HG03575 (cell line): ENCODE results near the gene OR8K1.

Source experiments
- ATAC-seq: cut with Tn5 transposase; IDR thresholded peaks from one replicate; pipeline ENCODE4 v1.9.1; 2021; ENCODE audit not compliant: unreplicated experiment, insufficient number of reproducible peaks, low FRiP score; ENCODE audit errors: extremely low read depth

The OR8K1 gene

DNA sequence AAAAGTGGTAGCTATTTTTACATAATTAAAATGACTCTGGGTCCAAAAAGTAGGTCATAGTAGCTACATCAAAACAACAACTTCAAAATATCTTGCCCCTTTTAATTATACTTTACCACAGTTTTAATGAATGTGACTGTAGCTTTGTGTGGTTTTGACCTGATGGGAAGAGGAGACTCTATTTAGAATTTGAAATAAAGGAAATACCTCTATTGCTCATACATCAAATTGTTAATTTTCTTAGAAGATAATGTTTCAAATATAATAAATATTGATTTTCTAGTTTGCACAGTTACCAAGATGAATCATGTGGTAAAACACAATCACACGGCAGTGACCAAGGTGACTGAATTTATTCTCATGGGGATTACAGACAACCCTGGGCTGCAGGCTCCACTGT lies at the start of gene OR8K1:
TSS of gene OR8K1 (plus strand) at position 301 of the 400 bp plus-strand sequence. CDS start at position 301, 0 bp downstream.
- no peak for ATAC-seq

DNA sequence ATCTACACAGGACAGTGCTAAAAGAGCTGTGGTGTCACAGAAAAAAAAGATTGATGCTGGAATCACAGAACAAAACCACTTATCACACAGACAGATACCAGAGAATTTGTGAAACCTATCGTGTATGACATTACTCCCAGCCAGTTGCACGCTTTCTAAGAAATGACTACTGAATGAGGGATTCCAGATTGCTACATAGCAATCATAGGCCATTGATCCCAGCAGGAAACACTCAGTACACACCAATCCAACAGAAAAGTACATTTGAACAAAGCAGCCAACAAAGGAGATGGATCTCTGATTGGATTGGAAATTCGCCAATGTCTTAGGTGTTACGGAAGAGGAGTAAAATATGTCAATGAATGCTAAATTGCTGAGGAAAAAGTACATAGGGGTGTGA lies 48.9 kb upstream of the OR8K1 start:
- ATAC-seq, result no peak

DNA sequence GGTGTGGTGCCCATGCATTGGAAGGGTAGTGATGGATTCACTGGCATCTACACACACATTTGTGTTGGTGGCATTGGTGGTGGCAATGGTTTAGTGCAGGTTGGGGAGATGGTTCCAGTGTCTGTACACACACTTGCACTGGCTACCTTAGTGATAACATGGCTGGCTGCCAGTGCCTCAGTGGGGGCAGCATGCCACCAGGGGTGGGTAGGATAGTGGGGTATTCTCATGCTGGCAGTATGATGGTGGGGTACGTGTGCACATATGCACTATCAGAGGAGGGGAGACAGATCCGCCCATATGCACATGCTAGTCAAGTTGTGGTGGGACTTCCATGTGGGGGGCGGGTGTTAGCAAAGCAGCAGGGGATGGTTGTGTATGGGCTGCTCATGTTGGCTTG lies 38.0 kb upstream of the OR8K1 start:
- no peak for ATAC-seq

DNA sequence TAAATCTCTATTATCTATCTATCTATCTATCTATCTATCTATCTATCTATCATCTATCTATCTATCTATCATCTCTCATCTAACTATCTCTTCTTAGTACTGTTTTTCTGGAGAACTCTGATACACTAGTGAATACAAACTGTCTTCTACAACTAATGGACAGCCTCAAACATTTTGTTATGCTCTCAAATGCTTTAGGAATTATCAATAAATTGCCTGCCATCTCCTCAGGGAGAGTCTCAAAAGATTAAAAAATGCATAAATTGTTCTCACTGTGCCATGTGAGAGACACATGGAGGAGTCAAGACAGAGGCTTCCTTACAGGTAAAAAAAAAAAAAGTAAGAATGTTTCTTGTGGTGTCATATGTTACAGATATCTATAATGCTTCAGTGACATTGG lies 31.0 kb upstream of the OR8K1 start, which contains the start of gene OR8K3:
TSS of gene OR8K3 (plus strand) at position 301 of the 400 bp plus-strand sequence. CDS start 3,163 bp downstream, outside the sequence.
- no peak for ATAC-seq

DNA sequence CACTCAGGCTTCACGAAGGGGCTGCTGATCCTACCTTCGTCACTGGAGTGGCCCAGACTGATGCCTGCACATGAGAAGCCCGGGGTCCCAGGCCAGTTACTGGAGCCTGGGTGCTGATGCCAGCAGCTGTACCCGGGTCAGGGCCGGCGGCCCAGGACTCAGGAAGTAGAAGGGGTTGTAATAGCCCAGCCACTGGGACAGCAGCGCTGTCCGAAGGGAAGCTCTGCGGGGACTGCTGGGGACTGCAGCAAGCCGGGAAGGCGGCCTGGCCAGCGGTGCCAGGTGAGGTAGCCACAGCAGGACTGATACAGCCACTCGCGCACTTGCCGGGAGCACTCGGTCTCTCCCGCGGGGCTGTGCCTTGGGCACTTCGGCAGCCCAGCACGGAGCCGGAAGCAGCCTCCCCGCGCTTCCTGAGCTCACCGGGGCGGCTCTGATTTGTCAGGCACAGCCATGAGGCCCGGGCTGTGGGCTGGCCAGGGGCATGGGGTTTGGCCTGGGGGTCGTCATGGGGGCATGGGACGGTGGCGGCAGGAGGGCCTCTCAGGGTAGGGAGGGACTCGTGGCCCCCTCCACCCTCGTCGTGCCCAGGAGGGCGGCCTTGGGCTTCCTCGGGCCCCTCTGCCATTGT lies 13.9 kb upstream of the OR8K1 start:
- no peak for ATAC-seq

DNA sequence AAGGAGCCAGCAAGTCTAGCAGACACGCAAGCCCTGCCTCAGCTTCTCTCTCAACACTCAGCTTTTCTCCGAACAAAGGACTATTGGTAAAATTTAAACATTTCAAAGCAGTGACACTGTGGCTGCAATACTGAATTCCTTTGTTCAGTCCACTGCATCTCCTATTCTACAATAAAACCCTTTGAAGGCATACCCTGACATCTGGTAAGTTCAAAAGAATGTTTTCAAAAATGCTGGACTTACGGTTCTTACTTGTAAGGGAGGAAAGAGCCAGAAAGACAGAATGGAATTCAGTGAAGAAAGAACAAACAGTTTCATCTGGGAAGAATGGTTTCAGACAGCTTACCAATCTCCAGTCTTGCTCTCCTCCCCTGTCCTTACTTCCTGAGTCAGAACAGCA lies 12.7 kb upstream of the OR8K1 start:
- no peak for ATAC-seq

DNA sequence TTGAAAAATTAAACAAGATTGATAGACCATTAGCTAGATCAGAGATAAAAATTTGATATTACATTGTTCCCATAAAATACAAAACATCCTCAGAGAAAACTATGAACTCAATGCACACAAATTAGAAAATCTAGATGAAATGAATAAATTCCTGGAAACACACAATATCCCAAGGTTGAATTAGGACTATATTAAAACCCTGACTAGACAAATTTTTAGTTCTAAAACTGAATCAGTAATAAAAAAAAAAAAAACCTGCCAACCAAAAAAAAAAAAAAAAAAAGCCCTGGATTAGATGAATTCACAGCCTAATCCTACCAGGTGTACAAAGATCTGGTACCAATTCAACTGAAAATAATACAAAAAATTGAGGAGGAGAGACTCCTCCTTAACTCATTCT lies 5.5 kb upstream of the OR8K1 start:
- ATAC-seq, result no peak

DNA sequence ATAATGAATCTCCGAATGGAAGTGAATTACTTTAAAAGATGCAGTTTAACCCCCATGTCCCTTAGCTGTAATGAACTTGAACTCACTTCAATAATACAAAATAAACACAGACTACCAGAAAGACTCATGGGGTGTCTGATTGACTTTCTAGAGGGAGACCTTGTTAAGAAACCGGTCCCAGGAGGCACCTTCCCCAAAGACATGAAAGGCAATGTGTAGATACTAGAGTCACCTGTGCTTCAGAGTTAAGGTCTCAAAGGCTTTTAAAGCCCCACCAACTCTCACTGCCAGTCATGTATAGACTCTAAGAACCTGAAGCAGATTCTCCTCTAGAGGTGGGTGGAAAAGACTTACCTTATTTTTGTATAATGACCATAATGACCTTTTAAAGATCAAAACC lies 8.2 kb downstream of the OR8K1 start, which contains the start of gene OR8J1:
TSS of gene OR8J1 (plus strand) at position 301 of the 400 bp plus-strand sequence. CDS start 5,956 bp downstream, outside the sequence.
- ATAC-seq, result no peak

DNA sequence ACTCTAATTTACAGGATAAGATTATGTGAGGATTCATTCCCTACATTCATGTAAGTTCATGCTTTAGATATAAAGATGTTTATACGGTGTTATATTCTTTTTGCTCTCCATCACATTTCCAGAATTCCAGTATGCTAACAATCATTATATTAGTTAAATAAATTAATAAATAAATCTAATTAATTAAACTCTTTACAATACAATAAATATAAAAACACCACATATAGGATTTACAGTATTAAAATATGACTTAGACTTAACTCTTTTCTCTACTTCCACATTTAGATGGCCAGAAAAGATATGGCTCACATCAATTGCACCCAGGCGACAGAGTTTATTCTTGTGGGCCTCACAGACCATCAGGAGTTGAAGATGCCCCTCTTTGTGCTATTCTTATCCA lies 29.5 kb downstream of the OR8K1 start, which contains the start of gene OR8U1:
TSS of gene OR8U1 (plus strand) at position 301 of the 400 bp plus-strand sequence. CDS start at position 301, 0 bp downstream.
- ATAC-seq, result no peak

DNA sequence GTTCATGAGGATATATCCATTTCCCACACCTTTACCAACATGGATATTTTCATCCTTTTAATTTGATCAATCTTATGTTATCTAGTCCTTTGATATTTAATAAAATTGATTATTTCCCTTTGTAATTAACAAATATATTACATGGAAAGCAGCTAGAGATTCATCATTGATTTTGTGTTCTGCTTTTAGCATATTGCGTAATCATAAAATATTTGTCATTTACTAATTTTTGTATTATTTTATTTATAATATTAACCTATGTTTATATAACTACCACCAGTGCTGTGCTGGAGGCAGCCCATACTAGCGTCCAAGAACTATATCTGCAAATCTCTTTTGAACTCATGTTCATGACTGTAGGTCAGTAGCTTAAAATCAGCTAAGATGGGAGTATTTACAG lies 34.3 kb downstream of the OR8K1 start:
- ATAC-seq, result no peak

DNA sequence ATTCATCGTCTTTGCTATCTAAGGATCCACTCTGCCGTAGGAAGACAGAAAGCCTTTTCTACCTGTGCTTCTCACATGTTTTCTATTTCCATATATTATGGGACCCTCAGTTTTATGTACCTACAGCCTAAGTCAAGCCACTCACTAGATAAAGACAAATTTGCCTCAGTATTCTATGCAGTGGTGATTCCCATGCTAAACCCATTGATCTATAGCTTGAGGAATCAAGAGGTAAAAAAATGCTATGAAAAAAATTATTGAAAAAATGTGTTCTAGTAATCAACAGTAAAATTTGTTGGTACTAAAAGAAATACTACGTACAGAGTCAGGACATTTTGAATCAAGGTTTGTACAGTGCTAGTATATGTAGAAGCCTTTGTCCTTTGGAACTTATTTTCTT lies 48.5 kb downstream of the OR8K1 start:
- ATAC-seq, result no peak

DNA sequence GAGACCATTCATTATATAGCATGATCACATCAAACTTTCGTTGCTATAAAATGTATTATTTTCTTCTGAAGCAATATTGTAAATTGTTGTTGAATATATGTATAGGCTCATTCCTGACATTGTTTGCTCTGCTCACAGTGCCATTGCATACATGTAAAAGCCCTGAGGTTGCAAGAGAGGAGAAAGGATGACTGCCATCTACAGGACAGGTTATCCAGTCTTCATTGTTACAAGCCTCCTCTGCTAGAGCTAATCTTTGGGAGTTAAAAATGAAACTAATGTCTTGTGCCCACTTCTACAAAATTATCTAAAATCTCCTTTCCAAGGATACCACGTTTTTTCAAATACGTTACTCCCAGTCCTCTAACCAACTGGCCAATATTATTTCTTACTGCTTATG lies 50.2 kb downstream of the OR8K1 start:
- no peak for ATAC-seq
